Left renal pelvis (tissue), 4 donors: ENCODE data around the gene MAP7D1. TPM values are rescaled to one million over a fixed set of nuclear protein-coding genes. Genes with fewer than 3 reads are reported as not detected.

Experiments
- DNase-seq, 4 donors: peaks; one replicate each; pipeline ENCODE4 v3.0.0-alpha.2; 2013; ENCODE audit warnings: low read depth in 4 of 4, low spot score in 3 of 4
- polyA plus RNA-seq, 4 donors: library from polyadenylated mRNA; unstranded; fragments of 120-200 nt; gene quantifications; one replicate each; pipeline ENCODE4 v1.2.1, GENCODE V29; 2013; ENCODE audit not compliant: insufficient read length in 4 of 4

The MAP7D1 gene
- polyA plus RNA-seq, 4 donors: 57.1 to 83.7 (median 63.3) TPM

DNA sequence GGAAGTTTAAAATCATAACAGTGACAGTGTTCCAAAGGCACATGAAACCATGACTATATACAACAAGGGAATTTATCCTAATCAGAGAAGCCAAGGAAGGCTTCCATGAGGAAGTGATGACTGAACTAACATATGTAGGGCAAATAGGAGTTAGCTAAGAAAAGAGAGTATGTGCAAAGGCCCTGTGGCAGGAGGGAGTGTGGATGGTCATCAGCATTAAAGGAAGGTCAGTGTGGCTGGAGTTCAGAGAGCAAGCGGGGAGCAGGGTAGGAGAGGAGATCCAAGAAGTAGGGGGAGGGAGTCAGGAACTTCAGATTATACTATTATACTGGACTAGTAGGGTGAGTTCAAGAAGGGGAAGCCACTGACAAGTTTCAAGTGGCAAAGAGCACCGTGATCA lies 8.4 kb downstream of the MAP7D1 start:
- DNase-seq: no peak

DNA sequence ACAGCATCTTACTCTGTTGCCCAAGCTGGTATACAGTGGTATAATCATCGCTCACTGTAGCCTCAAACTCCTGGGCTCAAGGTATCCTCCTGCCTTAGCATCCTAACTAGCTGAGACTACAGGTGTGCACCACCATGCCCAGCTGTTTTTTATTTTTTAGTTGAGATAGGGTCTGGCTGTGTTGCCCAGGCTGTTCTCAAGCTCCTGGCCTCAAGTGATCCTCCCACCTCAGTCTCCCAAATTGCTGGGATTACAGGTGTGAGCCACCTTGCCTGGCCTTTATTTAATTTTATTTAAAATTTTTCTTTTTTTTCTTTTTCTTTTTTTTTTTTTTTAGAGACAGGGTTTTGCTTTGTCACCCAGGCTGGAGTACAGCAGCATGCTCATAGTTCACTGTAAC lies 9.2 kb downstream of the MAP7D1 start:
- DNase-seq: no peak

DNA sequence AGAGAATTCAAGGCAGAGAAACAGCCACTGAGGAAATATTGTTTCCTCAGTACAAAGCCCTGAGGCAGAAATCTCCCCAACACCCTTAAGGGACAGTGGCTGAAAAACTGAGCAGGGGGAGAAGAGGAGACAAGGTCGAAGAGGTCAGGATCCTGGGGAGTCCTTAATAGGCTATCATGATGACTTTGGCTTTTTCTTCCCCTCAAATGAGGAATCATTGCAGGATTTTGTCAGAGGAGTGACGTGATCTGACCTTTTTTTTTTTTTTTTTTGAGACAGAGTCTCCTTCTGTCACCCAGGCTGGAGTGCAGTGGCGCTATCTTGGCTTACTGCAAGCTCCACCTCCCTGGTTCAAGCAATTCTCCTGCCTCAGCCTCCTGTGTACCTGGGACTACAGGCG lies 10.2 kb downstream of the MAP7D1 start:
- DNase-seq: no peak

DNA sequence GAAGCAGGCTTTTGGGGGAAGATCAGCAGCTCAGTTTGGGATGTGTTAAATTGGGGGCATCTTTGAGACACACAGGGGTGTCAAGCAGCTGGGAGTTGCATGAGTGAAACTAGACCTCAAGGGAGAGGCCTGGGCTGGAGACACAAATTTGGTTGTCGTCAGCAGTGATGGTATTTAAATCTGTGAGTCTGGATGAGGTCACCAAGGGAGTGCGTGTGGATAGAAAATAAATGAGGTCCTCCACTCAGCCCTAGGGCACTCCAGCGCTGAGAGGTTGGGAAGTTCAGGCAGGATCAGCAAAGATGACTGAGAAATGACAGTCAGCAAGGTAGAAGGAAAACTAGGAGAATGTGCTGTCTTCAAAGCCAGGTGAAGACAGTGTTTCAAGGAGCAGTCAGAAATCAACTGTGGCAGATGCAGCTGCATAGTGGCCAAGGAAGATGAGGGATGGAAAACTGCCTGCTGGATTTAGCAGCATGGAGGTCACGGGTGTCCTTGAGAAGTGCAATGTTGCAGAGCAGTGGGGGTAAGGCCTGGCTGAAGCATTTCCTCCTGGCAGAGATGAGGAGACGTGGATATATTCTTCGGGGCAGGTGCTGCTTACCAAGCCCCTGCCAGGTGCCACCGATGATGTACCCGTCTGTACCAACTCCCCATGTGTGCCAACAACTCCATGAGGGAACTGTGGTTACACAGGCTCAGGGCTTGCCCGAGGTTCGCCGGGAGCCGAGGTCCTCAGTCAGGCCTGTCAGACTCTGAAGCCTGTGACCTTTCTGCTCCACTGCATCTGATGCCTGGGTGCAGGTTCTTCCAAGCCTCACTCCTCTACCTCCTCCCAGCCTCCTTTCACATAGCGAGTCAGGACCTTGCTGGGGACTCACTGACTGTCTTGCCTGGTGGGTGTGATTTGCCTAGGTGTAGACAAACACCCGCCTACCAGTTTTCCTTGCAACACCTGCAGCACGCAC lies 11.3 kb downstream of the MAP7D1 start:
- DNase-seq: no peak

DNA sequence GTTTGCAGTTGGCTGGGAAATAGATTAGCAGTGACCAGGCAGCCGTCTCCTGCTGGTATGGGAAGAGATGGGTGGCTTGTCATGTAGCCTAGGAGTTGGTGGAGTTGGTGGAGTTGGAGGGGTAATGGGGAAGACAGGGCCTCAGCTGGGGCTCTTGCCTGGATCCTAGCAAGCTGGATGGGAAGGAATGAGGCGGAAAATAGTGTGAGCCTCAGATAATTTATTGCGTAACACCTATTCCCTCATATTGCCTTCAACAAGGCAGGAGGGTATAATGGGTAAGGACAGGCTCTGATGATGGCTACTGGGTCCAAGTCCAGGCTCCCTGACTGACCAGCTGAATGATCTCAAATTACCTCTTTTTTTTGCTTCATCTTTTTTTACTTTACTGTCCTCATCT lies 12.6 kb downstream of the MAP7D1 start:
- no peak for DNase-seq

DNA sequence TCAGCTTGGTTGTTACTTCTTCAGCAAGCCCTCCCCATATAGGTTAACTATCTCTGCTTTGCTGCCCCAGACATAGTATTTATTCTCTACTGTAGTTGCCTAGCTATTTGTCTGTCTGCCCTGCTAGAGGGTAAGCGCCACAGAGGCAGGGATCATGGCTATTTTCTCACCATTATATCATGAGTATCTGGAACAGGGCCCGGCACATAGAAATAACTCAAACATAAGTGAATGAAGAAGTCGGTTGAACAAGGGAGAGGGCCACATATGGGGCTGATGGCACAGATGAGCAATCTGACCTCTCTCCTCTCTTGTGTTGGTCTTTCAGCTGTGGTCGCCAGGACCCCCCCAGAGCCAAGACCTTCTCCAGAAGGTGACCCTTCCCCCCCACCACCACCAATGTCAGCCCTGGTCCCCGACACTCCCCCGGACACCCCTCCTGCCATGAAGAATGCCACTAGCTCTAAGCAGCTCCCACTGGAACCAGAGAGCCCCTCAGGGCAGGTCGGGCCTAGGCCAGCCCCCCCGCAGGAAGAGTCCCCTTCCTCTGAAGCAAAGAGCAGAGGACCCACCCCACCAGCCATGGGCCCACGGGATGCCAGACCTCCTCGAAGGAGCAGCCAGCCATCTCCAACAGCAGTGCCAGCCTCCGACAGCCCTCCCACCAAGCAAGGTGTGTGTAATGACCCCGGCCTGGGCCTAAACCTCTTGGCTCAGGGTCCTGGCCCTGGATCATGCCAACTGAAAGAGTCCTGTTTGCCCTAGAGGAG lies 14.9 kb downstream of the MAP7D1 start:
- DNase-seq: no peak

DNA sequence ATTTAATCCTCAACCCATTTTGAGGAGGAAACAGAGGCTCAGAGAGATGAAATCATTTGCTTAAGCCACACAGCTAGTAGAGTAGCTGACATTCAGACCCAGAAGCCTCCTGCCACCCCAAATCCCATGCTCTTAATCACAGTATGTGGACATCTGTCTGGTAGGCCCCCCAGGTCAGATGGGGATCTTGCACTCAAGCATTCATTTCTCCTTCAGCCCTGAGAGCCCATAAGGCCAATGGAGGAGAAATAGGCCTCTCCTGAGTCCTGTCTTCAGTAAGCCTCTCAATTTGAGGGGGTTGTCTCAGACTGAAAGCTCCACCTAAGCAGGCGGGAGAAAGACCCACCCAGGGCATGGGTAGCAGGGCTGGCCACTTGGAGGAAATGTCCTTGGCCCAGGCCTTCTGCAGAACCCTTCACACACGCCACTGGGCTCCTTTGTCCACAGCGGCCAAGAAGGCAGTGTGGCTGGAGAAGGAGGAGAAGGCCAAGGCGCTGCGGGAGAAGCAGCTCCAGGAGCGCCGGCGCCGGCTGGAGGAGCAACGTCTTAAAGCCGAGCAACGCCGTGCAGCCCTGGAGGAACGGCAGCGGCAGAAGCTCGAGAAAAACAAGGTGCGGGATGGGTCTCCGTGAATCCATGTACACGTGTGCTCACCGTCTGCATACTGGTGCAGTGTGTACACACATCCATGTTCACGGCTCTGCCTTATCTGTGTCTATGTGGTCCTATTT lies 16.2 kb downstream of the MAP7D1 start:
- DNase-seq: no peak

DNA sequence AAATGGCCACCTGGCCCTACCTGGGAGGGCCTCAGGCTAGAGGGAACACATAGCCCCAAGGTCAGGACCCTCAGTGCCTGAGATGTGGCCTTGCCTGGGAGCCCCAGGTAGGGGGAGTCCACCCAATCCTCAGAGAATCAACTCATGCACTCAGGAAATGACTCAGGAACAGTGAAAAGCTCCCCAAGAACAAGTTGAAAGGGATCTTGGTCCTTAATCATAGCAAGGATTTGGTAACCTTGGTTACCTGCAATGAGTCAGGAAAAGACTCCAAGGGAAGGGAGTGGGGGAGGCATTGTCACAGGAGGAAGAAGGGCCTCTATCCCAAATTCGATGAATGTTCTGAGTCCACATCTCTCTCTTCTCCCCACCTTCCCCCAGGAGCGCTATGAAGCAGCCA lies 17.0 kb downstream of the MAP7D1 start:
- DNase-seq: no peak

DNA sequence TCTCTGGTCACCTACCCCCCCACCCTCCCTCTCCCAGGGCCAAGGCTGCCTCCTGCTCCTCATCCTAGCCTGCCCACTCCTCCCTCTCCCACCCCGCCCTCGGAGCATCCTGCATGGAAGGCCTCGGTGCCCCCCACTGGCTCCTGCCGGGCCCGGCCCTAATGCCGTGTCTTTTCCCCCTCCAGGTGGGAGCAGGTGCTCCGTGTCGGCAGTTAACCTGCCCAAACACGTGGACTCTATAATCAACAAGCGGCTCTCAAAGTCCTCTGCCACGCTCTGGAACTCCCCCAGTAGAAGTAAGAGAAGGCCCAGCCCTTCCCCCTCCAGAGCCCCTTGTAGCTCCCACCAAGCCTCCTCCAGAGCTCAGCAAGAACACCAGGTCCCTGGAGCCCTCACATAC lies 18.8 kb downstream of the MAP7D1 start:
- DNase-seq: no peak

DNA sequence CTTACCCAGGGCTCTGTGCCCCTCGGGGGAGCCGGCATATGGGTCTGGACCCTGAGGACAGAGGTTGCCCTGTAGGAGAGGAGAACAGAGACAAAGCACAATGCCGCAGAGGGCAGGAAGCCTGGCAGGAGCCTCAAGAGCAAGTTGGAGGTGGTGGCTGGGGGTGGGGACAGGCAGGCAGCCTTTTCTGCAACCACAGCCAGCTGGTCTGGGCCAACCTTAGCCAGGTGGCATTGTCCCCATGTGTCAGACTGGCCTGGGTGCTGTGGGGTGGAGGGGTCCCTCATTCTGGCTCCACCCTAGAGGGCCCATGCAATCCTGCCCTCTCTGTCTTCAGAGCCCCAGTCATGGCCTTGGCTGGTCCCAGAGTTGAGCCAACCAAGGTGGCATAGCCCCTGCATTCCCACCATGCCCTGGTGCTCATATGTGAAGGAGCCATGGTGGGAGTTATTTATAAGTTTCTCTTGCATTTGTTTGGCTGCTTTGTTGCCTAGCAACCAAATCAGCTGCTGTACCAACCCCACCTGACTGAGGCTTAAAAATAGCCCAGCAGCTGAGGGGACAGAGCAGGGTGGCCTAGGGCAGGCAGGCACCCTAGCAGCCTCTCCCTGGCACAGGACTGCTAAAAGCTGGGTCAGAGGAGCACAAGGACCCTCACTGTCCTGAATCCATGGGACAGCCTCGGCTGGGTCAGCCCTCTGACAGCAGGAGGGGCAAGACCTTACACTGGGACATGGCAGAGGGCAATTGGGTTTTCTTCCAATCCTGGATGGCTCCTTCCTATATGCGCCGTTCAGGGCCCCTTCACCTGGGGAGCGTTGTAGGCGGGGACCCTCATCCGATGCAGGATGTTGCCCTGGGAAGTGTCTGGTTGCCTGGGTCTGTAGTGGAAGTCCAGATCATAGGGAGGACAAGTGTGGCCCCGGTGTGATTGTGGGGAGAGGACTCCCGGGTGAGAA lies 19.5 kb downstream of the MAP7D1 start:
- no peak for DNase-seq

DNA sequence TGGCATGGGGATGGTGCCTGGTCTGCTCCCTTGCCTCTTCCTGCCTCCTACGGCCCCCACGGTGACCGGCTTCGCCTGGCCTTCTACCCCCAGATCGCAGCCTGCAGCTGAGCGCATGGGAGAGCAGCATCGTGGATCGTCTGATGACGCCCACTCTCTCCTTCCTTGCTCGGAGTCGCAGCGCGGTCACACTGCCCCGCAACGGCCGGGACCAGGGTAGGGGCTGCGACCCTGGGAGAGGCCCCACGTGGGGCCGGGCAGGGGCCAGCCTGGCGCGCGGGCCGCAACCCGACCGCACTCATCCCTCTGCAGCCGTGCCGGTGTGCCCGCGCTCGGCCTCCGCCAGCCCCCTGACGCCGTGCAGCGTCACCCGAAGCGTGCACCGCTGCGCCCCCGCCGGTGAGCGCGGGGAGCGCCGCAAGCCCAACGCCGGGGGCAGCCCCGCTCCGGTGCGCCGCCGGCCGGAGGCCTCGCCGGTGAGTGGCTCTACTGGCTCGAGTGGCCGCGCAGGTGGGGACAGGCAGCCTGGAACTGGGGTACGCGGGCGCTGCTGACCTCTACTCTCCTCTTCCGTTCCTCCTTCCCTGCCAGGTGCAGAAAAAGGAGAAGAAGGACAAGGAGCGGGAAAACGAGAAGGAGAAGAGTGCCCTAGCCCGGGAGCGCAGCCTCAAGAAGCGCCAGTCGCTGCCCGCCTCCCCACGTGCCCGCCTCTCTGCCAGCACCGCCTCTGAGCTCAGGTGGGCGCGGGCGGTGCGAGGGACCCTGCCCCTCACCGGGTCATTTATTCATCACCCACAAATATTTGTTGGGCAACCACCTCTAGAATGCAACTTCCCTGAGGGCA lies 20.4 kb downstream of the MAP7D1 start:
- no peak for DNase-seq

DNA sequence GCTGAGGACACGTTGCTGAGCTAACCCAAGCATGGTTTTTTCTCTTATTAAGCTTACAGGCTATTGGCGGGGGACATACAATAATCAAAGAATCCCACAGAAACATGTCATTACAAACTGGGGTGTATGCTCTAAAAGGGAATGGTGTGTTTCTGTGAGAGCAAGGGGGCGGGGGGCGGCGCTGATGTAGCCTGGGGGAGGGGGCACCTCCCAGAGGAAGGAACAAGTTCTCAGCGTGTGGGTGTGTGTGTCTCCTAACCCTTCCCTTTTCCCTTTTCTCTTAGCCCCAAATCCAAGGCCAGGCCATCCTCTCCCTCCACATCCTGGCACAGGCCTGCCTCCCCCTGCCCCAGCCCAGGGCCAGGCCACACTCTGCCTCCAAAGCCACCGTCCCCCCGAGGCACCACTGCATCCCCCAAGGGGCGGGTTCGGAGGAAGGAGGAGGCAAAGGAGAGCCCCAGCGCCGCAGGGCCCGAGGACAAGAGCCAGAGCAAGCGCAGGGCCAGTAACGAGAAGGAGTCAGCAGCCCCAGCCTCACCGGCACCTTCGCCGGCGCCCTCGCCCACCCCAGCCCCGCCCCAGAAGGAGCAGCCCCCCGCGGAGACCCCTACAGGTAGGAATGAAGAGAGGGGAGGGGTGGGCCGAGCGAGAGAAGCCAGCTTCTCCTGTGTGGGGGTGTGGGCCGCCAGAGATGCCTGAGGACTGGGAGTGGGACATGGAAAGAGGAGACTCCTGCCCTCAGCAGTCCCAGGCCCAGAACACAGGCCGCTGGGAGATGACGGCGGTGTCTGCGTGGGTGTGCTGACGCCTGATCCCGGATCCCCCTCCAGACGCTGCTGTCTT lies 21.9 kb downstream of the MAP7D1 start:
- DNase-seq: no peak

DNA sequence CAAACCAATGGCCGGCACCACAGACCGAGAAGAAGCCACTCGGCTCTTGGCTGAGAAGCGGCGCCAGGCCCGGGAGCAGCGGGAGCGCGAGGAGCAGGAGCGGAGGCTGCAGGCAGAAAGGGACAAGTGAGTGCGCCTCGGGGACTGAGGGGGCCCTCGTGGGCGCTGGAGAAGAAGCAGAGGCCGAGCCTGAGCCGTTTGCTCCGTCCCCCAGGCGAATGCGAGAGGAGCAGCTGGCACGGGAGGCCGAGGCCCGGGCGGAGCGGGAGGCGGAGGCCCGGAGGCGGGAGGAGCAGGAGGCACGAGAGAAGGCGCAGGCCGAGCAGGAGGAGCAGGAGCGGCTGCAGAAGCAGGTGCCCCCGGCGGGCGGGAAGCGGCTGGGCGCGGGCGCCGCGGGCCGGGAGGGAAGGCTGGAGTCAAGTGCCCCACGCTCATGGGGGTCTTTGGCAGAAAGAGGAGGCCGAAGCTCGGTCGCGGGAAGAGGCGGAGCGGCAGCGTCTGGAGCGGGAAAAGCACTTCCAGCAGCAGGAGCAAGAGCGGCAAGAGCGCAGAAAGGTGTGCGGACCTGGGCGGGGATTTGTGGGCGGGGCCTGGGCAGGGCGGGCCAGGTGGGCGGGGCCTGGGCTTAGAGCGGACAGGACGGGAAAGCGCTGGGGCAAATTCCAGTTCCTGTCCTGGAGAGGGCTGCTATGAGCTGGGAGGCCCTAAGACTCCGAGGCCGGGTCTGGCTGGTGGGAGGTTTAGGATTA lies 22.7 kb downstream of the MAP7D1 start:
- no peak for DNase-seq

DNA sequence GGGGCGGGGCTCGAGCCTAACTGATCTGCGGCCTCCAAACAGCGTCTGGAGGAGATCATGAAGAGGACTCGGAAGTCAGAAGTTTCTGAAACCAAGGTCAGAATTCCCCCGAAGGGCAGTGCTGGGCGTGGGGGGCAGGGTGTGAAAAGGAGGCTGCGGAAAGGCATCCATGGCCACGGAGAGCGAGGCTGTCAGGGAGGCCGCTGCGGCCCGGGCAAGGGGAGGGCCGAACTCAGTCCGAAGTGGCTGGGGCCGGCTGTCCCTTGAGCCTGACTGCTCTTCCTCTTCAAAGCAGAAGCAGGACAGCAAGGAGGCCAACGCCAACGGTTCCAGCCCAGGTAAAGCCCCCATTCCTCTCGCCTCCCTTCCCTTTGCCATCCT lies 23.2 kb downstream of the MAP7D1 start:
- DNase-seq: no peak

DNA sequence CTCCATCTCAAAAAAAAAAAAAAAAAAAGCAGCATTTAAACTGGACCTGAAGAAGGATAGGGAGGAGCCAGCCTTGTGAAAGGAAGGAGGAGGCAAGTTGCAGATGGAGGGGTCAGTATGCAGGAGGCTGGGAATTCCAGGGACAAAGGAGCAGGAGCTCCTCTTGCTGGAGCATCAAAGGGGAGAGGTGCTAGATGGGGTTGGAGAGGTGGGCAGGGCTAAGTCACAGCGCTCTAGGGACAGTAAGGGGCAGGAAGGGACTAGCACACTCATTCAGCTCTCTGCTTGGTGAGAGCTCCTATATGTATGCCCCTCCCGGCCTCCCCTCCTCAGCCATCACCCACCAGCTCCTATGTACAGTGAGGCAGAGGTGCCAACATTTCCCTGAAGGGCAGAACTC lies 26.8 kb downstream of the MAP7D1 start:
- DNase-seq: no peak

DNA sequence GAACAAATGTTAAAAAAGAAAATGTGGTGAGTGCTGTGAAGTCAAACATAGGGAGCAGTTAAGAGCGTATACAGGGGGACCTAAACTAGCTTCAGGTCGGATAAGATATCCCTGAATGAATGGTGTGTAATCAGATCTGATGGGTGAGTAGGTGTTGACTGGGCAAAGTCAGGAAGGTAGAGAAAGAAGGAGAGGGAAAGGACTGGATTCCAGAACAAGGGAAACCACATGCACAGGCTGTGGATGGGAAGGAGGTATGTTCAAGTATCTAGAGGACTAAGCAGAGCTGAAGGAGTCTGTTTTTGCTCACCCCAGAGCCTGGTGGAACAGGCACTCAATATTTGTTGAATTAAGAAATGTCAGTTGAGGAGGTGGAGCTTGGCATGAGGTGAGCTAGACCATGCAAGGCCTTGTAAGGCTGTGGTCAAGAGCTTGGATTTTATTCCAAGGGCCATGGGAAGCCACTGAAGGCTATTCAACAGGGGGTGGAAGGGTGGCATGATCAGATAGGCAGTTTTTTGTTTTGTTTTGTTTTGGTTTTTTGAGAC lies 27.4 kb downstream of the MAP7D1 start:
- no peak for DNase-seq
